ENCODE data around the gene BICD1.

The BICD1 gene

GRCh38 chr12:32382226-32382625 lies 275.6 kb downstream of the BICD1 start:
- Histone ChIP-seq H3K27ac (ENCODE audit: low read length) (no peak overlapping the region), H3K4me1 (ENCODE audit: insufficient read depth, low read length) (no peaks in the 10 kb centered on the region), H4K20me1 (ENCODE audit: insufficient read depth, low read length) (no peaks in the 10 kb centered on the region), H3K9me3 (ENCODE audit: insufficient read depth, low read length, severe bottlenecking) (no peaks in the 10 kb centered on the region), H3K79me2 (ENCODE audit: insufficient read depth, low read length) (no peaks in the 10 kb centered on the region), H3K4me3 (ENCODE audit: low read depth in 1 of 2, low read length in 2 of 2) (no peak overlapping the region), H2AFZ (ENCODE audit: low read depth, low read length) (no peak overlapping the region), H3K36me3 (ENCODE audit: insufficient read depth, low read length) (no peaks in the 10 kb centered on the region), H3K4me2 (ENCODE audit: insufficient read depth, low read length) (no peak overlapping the region), H3K27me3 (ENCODE audit: insufficient read depth, low read length, poor library complexity) (no peaks in the 10 kb centered on the region), H3K9ac (ENCODE audit: low read depth, low read length) (no peak overlapping the region)
- ATAC-seq (ENCODE audit: insufficient read depth, low read depth) (no peak), DNase-seq (no peak)
- TF ChIP-seq, protein P1, sequence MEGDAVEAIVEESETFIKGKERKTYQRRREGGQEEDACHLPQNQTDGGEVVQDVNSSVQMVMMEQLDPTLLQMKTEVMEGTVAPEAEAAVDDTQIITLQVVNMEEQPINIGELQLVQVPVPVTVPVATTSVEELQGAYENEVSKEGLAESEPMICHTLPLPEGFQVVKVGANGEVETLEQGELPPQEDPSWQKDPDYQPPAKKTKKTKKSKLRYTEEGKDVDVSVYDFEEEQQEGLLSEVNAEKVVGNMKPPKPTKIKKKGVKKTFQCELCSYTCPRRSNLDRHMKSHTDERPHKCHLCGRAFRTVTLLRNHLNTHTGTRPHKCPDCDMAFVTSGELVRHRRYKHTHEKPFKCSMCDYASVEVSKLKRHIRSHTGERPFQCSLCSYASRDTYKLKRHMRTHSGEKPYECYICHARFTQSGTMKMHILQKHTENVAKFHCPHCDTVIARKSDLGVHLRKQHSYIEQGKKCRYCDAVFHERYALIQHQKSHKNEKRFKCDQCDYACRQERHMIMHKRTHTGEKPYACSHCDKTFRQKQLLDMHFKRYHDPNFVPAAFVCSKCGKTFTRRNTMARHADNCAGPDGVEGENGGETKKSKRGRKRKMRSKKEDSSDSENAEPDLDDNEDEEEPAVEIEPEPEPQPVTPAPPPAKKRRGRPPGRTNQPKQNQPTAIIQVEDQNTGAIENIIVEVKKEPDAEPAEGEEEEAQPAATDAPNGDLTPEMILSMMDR (IDR thresholded peaks at IDR 0.05; ENCODE audit: borderline replicate concordance, extremely low read depth, low read length, poor library complexity, severe bottlenecking), result no peak
- TF ChIP-seq EZH2 (IDR thresholded peaks at IDR 0.05; ENCODE audit: borderline replicate concordance, low read depth, low read length, severe bottlenecking), result no peak

GRCh38 chr12:32390572-32391219 lies 284.0 kb downstream of the BICD1 start:
- H3K36me3 ChIP-seq (ENCODE audit: insufficient read depth, low read length), result no peaks in the 10 kb centered on the region
- no peaks in the 10 kb centered on the region for H3K27me3 ChIP-seq (ENCODE audit: insufficient read depth, low read length, poor library complexity)
- H2AFZ ChIP-seq (ENCODE audit: low read depth, low read length), result no peak overlapping the region
- no peaks in the 10 kb centered on the region for H3K4me1 ChIP-seq (ENCODE audit: insufficient read depth, low read length)
- H3K9me3 ChIP-seq (ENCODE audit: insufficient read depth, low read length, severe bottlenecking), result no peaks in the 10 kb centered on the region
- no peak for TF ChIP-seq EZH2 (IDR thresholded peaks at IDR 0.05; ENCODE audit: borderline replicate concordance, low read depth, low read length, severe bottlenecking)
- TF ChIP-seq, protein P1 (IDR thresholded peaks at IDR 0.05; ENCODE audit: borderline replicate concordance, extremely low read depth, low read length, poor library complexity, severe bottlenecking), result no peak
- H4K20me1 ChIP-seq (ENCODE audit: insufficient read depth, low read length), result no peaks in the 10 kb centered on the region
- H3K4me3 ChIP-seq (ENCODE audit: low read depth in 1 of 2, low read length in 2 of 2), result no peak overlapping the region
- H3K9ac ChIP-seq (ENCODE audit: low read depth, low read length), result no peak overlapping the region
- DNase-seq (no peak), ATAC-seq (ENCODE audit: insufficient read depth, low read depth) (no peak)
- no peak overlapping the region for H3K4me2 ChIP-seq (ENCODE audit: insufficient read depth, low read length)
- H3K79me2 ChIP-seq (ENCODE audit: insufficient read depth, low read length), result no peaks in the 10 kb centered on the region
- no peak overlapping the region for H3K27ac ChIP-seq (ENCODE audit: low read length)

- TF ChIP-seq, protein P1 (IDR thresholded peaks at IDR 0.05; ENCODE audit: borderline replicate concordance, extremely low read depth, low read length, poor library complexity, severe bottlenecking), result no peak
- no peak for TF ChIP-seq EZH2 (IDR thresholded peaks at IDR 0.05; ENCODE audit: borderline replicate concordance, low read depth, low read length, severe bottlenecking)
Observed at GRCh38 chr12:32395026-32395425, 288.4 kb downstream of the BICD1 start.

More at GRCh38 chr12:32395026-32395425, 288.4 kb downstream of the BICD1 start:
- ATAC-seq (ENCODE audit: insufficient read depth, low read depth) (no peak), DNase-seq (no peak)
- Histone ChIP-seq H3K9ac (ENCODE audit: low read depth, low read length) (no peak overlapping the region), H3K27me3 (ENCODE audit: insufficient read depth, low read length, poor library complexity) (peaks cover 15% of the 10 kb centered on the region), H4K20me1 (ENCODE audit: insufficient read depth, low read length) (no peaks in the 10 kb centered on the region), H3K36me3 (ENCODE audit: insufficient read depth, low read length) (no peaks in the 10 kb centered on the region), H3K4me3 (ENCODE audit: low read depth in 1 of 2, low read length in 2 of 2) (no peak overlapping the region), H3K4me2 (ENCODE audit: insufficient read depth, low read length) (no peak overlapping the region), H3K79me2 (ENCODE audit: insufficient read depth, low read length) (no peaks in the 10 kb centered on the region), H3K4me1 (ENCODE audit: insufficient read depth, low read length) (peaks cover 12% of the 10 kb centered on the region), H2AFZ (ENCODE audit: low read depth, low read length) (no peak overlapping the region), H3K27ac (ENCODE audit: low read length) (no peak overlapping the region), H3K9me3 (ENCODE audit: insufficient read depth, low read length, severe bottlenecking) (no peaks in the 10 kb centered on the region)

Measured in DND-41 (cell line).